A673 (cell line): ENCODE measurements around the gene LRRC32. TPM values are rescaled to one million over a fixed set of nuclear protein-coding genes. Genes with fewer than 3 reads are reported as not detected.

ENCODE experiments used
- BruUV-seq: library from RNA; stranded (reverse); fragments of 400-500 nt; replicated peaks from 2 replicates; lab custom pipeline; 2021; lab: Mats Ljungman, UMichigan
- CTCF ChIA-PET: fragments of 300-600 bp; sonication (Branson Sonifier 250); formaldehyde crosslinking; loops from one replicate; lab custom pipeline; 2022; ENCODE audit warnings: antibody characterized with exemption; lab: Charles Lee
- POLR2A ChIA-PET: fragments of 300-600 bp; sonication (Branson Sonifier 250); formaldehyde crosslinking; loops from one replicate; lab custom pipeline; 2022; ENCODE audit warnings: antibody characterized with exemption; ENCODE audit not compliant: low non-redundant PET; lab: Charles Lee
- DNase-seq: peaks from one replicate; pipeline ENCODE4 v3.0.0-alpha.2; 2015; ENCODE audit warnings: low spot score
- H3K27ac ChIP-seq: fragments of 200-600 bp; sonication (generic); 2 replicates; pipeline ENCODE4 v1.5.1; 2016; ENCODE audit warnings: mixed run types, low read depth, mild to moderate bottlenecking, mixed read lengths, antibody characterized with exemption, low read length; ENCODE audit not compliant: poor library complexity, severe bottlenecking
- H3K27me3 ChIP-seq: fragments of 200-600 bp; sonication (generic); replicated peaks from 2 replicates; pipeline ENCODE4 v1.6.1; 2017; ENCODE audit warnings: mixed run types, low read depth, mild to moderate bottlenecking, mixed read lengths, antibody characterized with exemption, low read length; ENCODE audit not compliant: insufficient read depth, poor library complexity
- H3K36me3 ChIP-seq: fragments of 200-600 bp; sonication (generic); 2 replicates; pipeline ENCODE4 v1.6.1; 2016; ENCODE audit warnings: mixed run types, mild to moderate bottlenecking, mixed read lengths, antibody characterized with exemption, low read length; ENCODE audit not compliant: insufficient read depth, poor library complexity, severe bottlenecking
- H3K4me1 ChIP-seq: fragments of 200-600 bp; sonication (generic); 2 replicates; pipeline ENCODE4 v1.6.1; 2017; ENCODE audit warnings: mixed run types, mild to moderate bottlenecking, mixed read lengths, antibody characterized with exemption, low read length; ENCODE audit not compliant: insufficient read depth, poor library complexity, severe bottlenecking
- H3K4me3 ChIP-seq: fragments of 200-600 bp; sonication (generic); 2 replicates; pipeline ENCODE4 v1.5.1; 2016; ENCODE audit warnings: low read depth, mixed run types, mild to moderate bottlenecking, mixed read lengths, low read length; ENCODE audit not compliant: poor library complexity, severe bottlenecking
- H3K9me3 ChIP-seq: fragments of 200-600 bp; sonication (generic); 2 replicates; pipeline ENCODE4 v1.6.1; 2016; ENCODE audit warnings: mixed run types, low read depth, mild to moderate bottlenecking, mixed read lengths, antibody characterized with exemption, low read length; ENCODE audit not compliant: poor library complexity, severe bottlenecking
- EZH2 ChIP-seq: fragments of 200-600 bp; sonication (generic); IDR thresholded peaks from 2 replicates; pipeline ENCODE4 v1.6.1; 2017; ENCODE audit warnings: borderline replicate concordance, low read depth, mild to moderate bottlenecking, mixed read lengths, antibody characterized with exemption, low read length; ENCODE audit not compliant: poor library complexity, severe bottlenecking
- intact Hi-C: fragments of 100-400 bp; cut with micrococcal nuclease; formaldehyde crosslinking; loops from one replicate; pipeline ENCODE4 v1.10.0; 2022; ENCODE audit not compliant: unreplicated experiment
- total RNA-seq: library from RNA; stranded (reverse); gene quantifications from 2 replicates; pipeline ENCODE4 v1.2.3, GENCODE V29; 2021
- TF ChIP-seq, protein P1 (sequence below): fragments of 300-800, 200-600 bp; sonication (generic); conservative IDR thresholded peaks from 2 replicates; pipeline ENCODE4 v1.5.1; 2017; ENCODE audit warnings: low read depth, mild to moderate bottlenecking, antibody characterized with exemption, low read length, moderate library complexity, mixed read lengths

Gene LRRC32
- total RNA-seq, 1 experiment from 2014 or later, result not detected

DNA sequence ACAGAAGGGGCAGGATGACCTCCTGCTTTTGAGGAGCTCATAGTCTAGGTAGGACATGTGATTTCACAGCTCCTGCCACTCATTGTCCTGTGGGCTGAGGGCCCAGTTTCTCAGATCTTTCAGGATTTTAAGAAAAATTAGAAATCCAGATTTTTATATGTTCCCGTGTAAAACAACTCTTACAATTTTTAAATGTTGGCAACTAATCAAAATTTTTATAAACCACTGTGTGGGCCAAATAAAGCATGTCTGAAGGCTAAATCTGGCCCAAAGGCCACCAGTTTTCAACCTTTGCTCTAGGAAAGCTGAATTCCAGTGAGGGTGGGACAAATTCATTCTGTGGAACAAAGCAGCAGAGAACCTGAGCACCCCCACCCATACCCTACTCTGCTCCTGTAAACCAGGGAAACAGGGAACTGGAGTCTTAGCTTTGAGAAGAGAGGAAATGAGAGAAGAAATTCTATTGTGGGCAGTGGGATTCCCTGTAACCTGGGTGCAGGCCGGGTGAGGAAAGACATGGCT lies 20.6 kb downstream of the LRRC32 start:
- no peak overlapping the region for H3K4me3 ChIP-seq
- H3K27ac ChIP-seq, result no peak overlapping the region
- intact Hi-C loops, result no loop called here
- ChIA-PET POLR2A (no interaction called here), CTCF (interaction anchor here (0.5 kb wide), 1 partner anchor 137 kb away, joined by 3 read pairs; no protein-coding TSS in a partner anchor)
- H3K36me3 ChIP-seq, result no peaks in the 10 kb centered on the region
- no peak for DNase-seq
- H3K9me3 ChIP-seq, result peaks cover 5% of the 10 kb centered on the region
- H3K27me3 ChIP-seq, result peaks cover 3% of the 10 kb centered on the region
- TF ChIP-seq, protein P1, sequence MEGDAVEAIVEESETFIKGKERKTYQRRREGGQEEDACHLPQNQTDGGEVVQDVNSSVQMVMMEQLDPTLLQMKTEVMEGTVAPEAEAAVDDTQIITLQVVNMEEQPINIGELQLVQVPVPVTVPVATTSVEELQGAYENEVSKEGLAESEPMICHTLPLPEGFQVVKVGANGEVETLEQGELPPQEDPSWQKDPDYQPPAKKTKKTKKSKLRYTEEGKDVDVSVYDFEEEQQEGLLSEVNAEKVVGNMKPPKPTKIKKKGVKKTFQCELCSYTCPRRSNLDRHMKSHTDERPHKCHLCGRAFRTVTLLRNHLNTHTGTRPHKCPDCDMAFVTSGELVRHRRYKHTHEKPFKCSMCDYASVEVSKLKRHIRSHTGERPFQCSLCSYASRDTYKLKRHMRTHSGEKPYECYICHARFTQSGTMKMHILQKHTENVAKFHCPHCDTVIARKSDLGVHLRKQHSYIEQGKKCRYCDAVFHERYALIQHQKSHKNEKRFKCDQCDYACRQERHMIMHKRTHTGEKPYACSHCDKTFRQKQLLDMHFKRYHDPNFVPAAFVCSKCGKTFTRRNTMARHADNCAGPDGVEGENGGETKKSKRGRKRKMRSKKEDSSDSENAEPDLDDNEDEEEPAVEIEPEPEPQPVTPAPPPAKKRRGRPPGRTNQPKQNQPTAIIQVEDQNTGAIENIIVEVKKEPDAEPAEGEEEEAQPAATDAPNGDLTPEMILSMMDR, result no peak
- TF ChIP-seq EZH2, result no peak
- no TSS peak for BruUV-seq
- H3K4me1 ChIP-seq, result no peaks in the 10 kb centered on the region

DNA sequence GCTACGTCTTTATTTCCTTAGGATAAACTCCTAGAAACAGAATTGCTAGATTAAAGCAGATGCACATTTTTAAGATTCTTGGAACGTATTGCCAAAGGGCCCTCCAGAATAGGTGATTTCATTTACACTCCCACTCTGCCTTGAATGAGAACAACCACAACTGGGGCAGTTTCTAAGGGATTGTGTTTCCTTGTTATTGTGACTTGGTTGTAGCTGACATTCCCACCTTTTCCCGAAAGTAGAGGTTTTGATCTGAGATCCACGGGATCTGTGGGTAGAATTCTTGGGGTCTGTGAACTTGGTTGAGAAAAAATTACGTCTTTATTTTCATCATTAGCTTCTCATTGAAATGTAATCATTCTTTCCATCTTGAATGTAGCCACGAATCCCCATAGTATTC lies 21.5 kb downstream of the LRRC32 start:
- ChIA-PET CTCF (no interaction called here), POLR2A (no interaction called here)
- TF ChIP-seq EZH2, result no peak
- TF ChIP-seq, protein P1, result no peak
- Histone ChIP-seq H3K4me1 (no peaks in the 10 kb centered on the region), H3K36me3 (no peaks in the 10 kb centered on the region), H3K9me3 (peaks cover 5% of the 10 kb centered on the region), H3K27ac (no peak overlapping the region), H3K4me3 (no peak overlapping the region), H3K27me3 (peaks cover 8% of the 10 kb centered on the region)
- no TSS peak for BruUV-seq
- DNase-seq, result no peak
- intact Hi-C loops, result no loop called here

DNA sequence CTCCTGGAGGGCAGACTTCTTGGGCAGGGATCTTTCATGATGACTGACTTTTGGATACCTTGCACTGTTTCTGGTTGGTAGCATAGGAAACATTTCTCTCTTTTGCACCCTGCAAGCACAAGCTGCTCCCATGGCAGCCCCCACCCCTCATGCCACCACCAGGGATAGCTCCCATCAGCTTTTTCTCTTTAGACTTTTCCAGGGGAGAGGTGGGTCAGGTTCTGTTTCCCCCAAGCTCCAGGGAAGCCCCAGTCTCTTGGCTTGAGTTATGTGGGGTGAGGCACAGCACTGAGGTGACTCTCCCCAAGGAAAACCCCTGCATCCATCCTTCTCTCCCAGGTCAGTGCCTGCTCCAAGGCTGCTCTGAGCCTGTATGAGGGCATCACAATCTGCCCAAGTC lies 22.5 kb downstream of the LRRC32 start:
- TF ChIP-seq EZH2, result no peak
- TF ChIP-seq, protein P1, result no peak
- POLR2A ChIA-PET, result no interaction called here
- Histone ChIP-seq H3K36me3 (no peaks in the 10 kb centered on the region), H3K9me3 (peaks cover 5% of the 10 kb centered on the region), H3K27me3 (peaks cover 11% of the 10 kb centered on the region), H3K4me1 (no peaks in the 10 kb centered on the region), H3K27ac (no peak overlapping the region), H3K4me3 (no peak overlapping the region)
- no peak for DNase-seq
- CTCF ChIA-PET, result no interaction called here
- intact Hi-C loops, result no loop called here
- BruUV-seq, result no TSS peak
